Measurements from ENCODE around the gene GLG1. TPM values are rescaled to one million over a fixed set of nuclear protein-coding genes. Genes with fewer than 3 reads are reported as not detected.

The GLG1 gene
- total and polyA plus RNA-seq, 8 donors = 116 to 147 (median 135) TPM

GRCh38 chr16:74596586-74596985, 10.3 kb downstream of the GLG1 start:
- DNase-seq (no peak), ATAC-seq (no peak)
- H3K4me3 ChIP-seq = no peak overlapping the region
- no peaks in the 10 kb centered on the region for H3K9me3 ChIP-seq
- intact Hi-C loops (cut with DNase I) = no loop called here
- peaks cover 0 to 7% of the 10 kb centered on the region in 2 donors for H3K36me3 ChIP-seq
- H3K4me1 ChIP-seq = peaks cover 0 to 22% of the 10 kb centered on the region in 2 donors
- no peak for TF ChIP-seq CTCF (IDR thresholded peaks at IDR 0.05)
- H3K27ac ChIP-seq = no peak overlapping the region
- H3K27me3 ChIP-seq = no peaks in the 10 kb centered on the region

- peaks cover 0 to 7% of the 10 kb centered on the region in 2 donors for H3K36me3 ChIP-seq
- H3K4me3 ChIP-seq = no peak overlapping the region
- peaks cover 0 to 22% of the 10 kb centered on the region in 2 donors for H3K4me1 ChIP-seq
- no peaks in the 10 kb centered on the region for H3K9me3 ChIP-seq
- H3K27ac ChIP-seq = no peak overlapping the region
- ATAC-seq (no peak), DNase-seq (no peak)
- intact Hi-C loops (cut with DNase I) = no loop called here
- no peaks in the 10 kb centered on the region for H3K27me3 ChIP-seq
- TF ChIP-seq CTCF (IDR thresholded peaks at IDR 0.05) = no peak
Observed at GRCh38 chr16:74592847-74593246, 14.1 kb downstream of the GLG1 start.

GRCh38 chr16:74591876-74592650, 14.9 kb downstream of the GLG1 start:
- intact Hi-C loops (cut with DNase I) = no loop called here
- no peaks in the 10 kb centered on the region for H3K27me3 ChIP-seq
- ATAC-seq = no peak
- no peak for TF ChIP-seq CTCF (IDR thresholded peaks at IDR 0.05)
- no peaks in the 10 kb centered on the region for H3K9me3 ChIP-seq
- no peak for DNase-seq
- peaks cover 0 to 22% of the 10 kb centered on the region in 2 donors for H3K4me1 ChIP-seq
- H3K36me3 ChIP-seq = peaks cover 0 to 6% of the 10 kb centered on the region in 2 donors
- H3K4me3 ChIP-seq = no peak overlapping the region
- H3K27ac ChIP-seq = no peak overlapping the region

- TF ChIP-seq CTCF (IDR thresholded peaks at IDR 0.05) = no peak
- Histone ChIP-seq H3K27me3 (no peaks in the 10 kb centered on the region), H3K4me1 (peaks cover 3 to 31% of the 10 kb centered on the region in 2 donors), H3K27ac (no peak overlapping the region), H3K4me3 (no peak overlapping the region), H3K9me3 (no peaks in the 10 kb centered on the region), H3K36me3 (no peaks in the 10 kb centered on the region)
- no peak for DNase-seq
- no peak for ATAC-seq
- intact Hi-C loops (cut with DNase I) = no loop called here
Observed at GRCh38 chr16:74586948-74587347, 20.0 kb downstream of the GLG1 start.

- Histone ChIP-seq H3K27me3 (no peaks in the 10 kb centered on the region), H3K4me1 (peaks cover 3 to 33% of the 10 kb centered on the region in 2 donors), H3K4me3 (no peak overlapping the region), H3K27ac (no peak overlapping the region), H3K36me3 (no peaks in the 10 kb centered on the region), H3K9me3 (no peaks in the 10 kb centered on the region)
- DNase-seq = no peak
- no peak for ATAC-seq
- TF ChIP-seq CTCF (IDR thresholded peaks at IDR 0.05) = no peak
- intact Hi-C loops (cut with DNase I) = no loop called here
Observed at GRCh38 chr16:74585846-74586443, 21.0 kb downstream of the GLG1 start.
